Kidney (tissue), 14 donors: ENCODE data around the gene ADAMTS19. TPM values are rescaled to one million over a fixed set of nuclear protein-coding genes. Genes with fewer than 3 reads are reported as not detected.

Experiments
- DNase-seq, 5 donors: peaks; one replicate each; pipeline ENCODE4 v3.0.0-alpha.2; 2013 to 2020
- FAIRE-seq: peaks from 2 replicates; lab custom pipeline; 2012; peaks lifted over from hg19 to GRCh38; lab: Jason Lieb, UNC
- H3K27ac ChIP-seq, 2 donors: one replicate each; pipeline ENCODE4 v1.7.0; 2013; ENCODE audit warnings: low read depth in 2 of 2, low read length in 2 of 2, inconsistent platforms in 1 of 2
- H3K27me3 ChIP-seq: one replicate; pipeline ENCODE4 v1.7.1; 2013; ENCODE audit warnings: low read length, inconsistent platforms; ENCODE audit not compliant: control insufficient read depth, insufficient read depth
- H3K36me3 ChIP-seq, 3 donors: one replicate each; pipeline versions ENCODE4 v1.7.0 to v1.7.1; 2013; ENCODE audit warnings: low read length in 3 of 3, control low read depth in 1 of 3, inconsistent platforms in 1 of 3; ENCODE audit not compliant: insufficient read depth in 3 of 3, control insufficient read depth in 2 of 3
- H3K4me1 ChIP-seq, 3 donors: one replicate each; pipeline versions ENCODE4 v1.7.0 to v1.7.1; 2013; ENCODE audit warnings: low read length in 3 of 3, inconsistent platforms in 1 of 3, low read depth in 1 of 3; ENCODE audit not compliant: control insufficient read depth in 2 of 3, insufficient read depth in 2 of 3
- H3K4me3 ChIP-seq, 3 donors: one replicate each; pipeline versions ENCODE4 v1.7.0 to v1.8.1; 2013; ENCODE audit warnings: low read length in 3 of 3, control low read depth in 1 of 3, inconsistent platforms in 1 of 3
- H3K9ac ChIP-seq, 3 donors: one replicate each; pipeline versions ENCODE4 v1.7.0 to v1.7.1; 2013; ENCODE audit warnings: low read length in 3 of 3, control low read depth in 1 of 3, inconsistent platforms in 1 of 3
- H3K9me3 ChIP-seq, 3 donors: one replicate each; pipeline versions ENCODE4 v1.7.0 to v1.7.1; 2013; ENCODE audit warnings: low read length in 3 of 3, control low read depth in 1 of 3, inconsistent platforms in 1 of 3; ENCODE audit not compliant: control insufficient read depth in 2 of 3, insufficient read depth in 1 of 3
- intact Hi-C: fragments of 100-400 bp; cut with DNase I; formaldehyde crosslinking; loops from one replicate; pipeline ENCODE4 v1.11.1; 2022
- polyA plus RNA-seq: library from polyadenylated mRNA; stranded (reverse); fragments of 350-450 nt; fragmentation: Illumina TruSeq; extraction: RNeasy Lipid Tissue Mini Kit (QIAGEN cat#74804); gene quantifications from one replicate; pipeline ENCODE4 v1.2.3, GENCODE V29; 2014; ENCODE audit warnings: low read depth, low replicate concordance; ENCODE audit not compliant: insufficient read depth
- total RNA-seq: library from RNA; stranded (reverse); fragmentation: NEBNext Ultra II Directional; extraction: Animal tissue kit (Norgen Biotek cat#: 25700); gene quantifications from one replicate; pipeline ENCODE4 v1.2.1, GENCODE V29; 2021
- TF ChIP-seq, protein P1 (sequence below): IDR thresholded peaks from 3 replicates; pipeline ENCODE4 v1.5.1; 2012; ENCODE audit warnings: mild to moderate bottlenecking, moderate library complexity, borderline replicate concordance; ENCODE audit not compliant: insufficient read depth; ENCODE audit errors: extremely low read depth
- donor health status: control.
- donor health status: control.
- donor health status: control.
- donor health status: control.
- donor health status: control.
- donor health status: DM: yes; HTN: yes; CAD: no.
- donor health status: Normal renal cell carcinoma (clear cell type).

ADAMTS19 gene
- total and polyA plus RNA-seq, 2 donors from 2014 or later: 0.73 TPM; not detected in 1

DNA sequence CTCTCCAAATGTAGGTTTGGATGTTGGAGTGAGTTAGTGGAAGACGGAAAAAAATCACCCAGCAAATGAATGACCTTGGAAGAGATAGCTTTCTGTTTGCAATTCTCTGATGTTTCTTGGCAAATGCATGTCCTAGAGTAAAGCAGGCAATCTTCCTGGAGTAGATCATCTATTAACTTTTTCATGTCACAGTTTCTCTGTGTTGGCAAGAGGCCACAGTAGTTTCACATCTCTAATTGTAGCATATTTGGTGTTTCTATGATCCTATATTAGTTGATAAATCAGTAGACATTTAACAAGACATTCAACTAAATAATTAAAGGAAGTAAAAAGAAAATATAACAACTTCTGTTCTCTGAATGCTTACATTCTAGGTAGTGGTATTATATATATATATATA lies 149.6 kb downstream of the ADAMTS19 start:
- Histone ChIP-seq H3K4me1 (no peaks in the 10 kb centered on the region), H3K36me3 (no peaks in the 10 kb centered on the region), H3K9ac (no peak overlapping the region), H3K9me3 (no peaks in the 10 kb centered on the region), H3K4me3 (no peak overlapping the region), H3K27ac (no peak overlapping the region), H3K27me3 (no peaks in the 10 kb centered on the region)
- FAIRE-seq (no peak), DNase-seq (no peak)
- TF ChIP-seq, protein P1, sequence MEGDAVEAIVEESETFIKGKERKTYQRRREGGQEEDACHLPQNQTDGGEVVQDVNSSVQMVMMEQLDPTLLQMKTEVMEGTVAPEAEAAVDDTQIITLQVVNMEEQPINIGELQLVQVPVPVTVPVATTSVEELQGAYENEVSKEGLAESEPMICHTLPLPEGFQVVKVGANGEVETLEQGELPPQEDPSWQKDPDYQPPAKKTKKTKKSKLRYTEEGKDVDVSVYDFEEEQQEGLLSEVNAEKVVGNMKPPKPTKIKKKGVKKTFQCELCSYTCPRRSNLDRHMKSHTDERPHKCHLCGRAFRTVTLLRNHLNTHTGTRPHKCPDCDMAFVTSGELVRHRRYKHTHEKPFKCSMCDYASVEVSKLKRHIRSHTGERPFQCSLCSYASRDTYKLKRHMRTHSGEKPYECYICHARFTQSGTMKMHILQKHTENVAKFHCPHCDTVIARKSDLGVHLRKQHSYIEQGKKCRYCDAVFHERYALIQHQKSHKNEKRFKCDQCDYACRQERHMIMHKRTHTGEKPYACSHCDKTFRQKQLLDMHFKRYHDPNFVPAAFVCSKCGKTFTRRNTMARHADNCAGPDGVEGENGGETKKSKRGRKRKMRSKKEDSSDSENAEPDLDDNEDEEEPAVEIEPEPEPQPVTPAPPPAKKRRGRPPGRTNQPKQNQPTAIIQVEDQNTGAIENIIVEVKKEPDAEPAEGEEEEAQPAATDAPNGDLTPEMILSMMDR: no peak
- intact Hi-C loops: no loop called here

DNA sequence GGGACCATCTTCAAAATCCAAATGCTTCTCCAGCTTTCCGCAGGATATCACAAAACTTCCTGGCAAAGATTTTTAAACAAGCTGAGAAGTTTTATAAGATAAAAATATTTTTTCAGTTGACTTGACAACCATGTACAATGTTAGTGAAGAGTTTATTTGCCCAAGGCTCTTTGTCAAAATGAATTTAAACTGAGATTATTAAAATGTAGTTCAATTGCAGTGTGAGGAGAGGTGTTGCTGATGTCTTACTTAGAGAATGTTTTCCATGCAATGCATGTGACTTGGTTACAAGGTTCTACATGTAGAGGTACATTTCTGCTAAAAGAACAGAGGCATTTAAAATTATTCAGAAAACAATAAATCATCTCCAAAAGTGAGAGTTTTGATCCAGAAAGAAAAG lies 156.4 kb downstream of the ADAMTS19 start:
- H3K4me3 ChIP-seq: no peak overlapping the region
- H3K4me1 ChIP-seq: no peaks in the 10 kb centered on the region
- no peak for DNase-seq
- H3K27me3 ChIP-seq: no peaks in the 10 kb centered on the region
- intact Hi-C loops: no loop called here
- no peaks in the 10 kb centered on the region for H3K9me3 ChIP-seq
- no peak for FAIRE-seq
- H3K9ac ChIP-seq: no peak overlapping the region
- H3K27ac ChIP-seq: no peak overlapping the region
- TF ChIP-seq, protein P1: no peak
- H3K36me3 ChIP-seq: no peaks in the 10 kb centered on the region

DNA sequence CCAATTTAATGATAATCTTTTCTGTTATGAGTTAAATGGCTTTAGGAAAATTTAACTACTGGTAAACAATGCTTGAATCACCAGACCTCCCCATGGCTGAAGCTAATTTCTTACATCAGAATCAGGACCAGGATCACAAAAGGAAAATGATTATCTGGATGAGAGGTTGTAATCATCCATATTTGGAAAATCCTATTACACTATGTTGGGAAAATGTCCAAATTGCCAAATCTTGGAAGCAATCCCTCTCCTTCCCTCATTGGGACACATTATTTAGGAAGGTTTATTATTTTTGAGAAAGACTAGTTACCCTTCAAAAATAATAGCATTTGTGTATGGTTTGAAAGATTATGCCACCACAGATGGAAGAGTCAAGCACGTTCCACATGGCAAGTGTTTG lies 157.1 kb downstream of the ADAMTS19 start:
- FAIRE-seq (no peak), DNase-seq (no peak)
- Histone ChIP-seq H3K9me3 (no peaks in the 10 kb centered on the region), H3K9ac (no peak overlapping the region), H3K27me3 (no peaks in the 10 kb centered on the region), H3K4me1 (no peaks in the 10 kb centered on the region), H3K4me3 (no peak overlapping the region), H3K36me3 (no peaks in the 10 kb centered on the region), H3K27ac (no peak overlapping the region)
- TF ChIP-seq, protein P1: no peak
- intact Hi-C loops: no loop called here

DNA sequence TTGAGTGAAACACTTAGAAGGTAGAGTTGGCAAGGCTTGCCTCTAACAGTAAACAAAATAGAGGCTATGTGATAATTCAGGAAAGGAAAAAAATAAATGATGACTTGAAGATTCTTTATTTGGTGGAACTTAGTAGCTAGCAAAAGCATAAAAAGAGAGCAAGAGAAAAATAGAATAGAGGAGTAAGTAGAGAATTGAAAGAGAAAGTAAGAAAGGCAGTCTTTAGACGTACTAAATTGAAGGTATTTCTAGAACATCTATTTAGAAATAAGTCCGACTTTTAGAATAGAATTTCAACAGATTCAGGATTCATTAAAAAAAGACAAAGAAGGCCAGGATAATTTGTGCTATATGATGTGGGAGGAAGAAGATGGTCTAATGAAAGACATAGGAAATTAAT lies 159.7 kb downstream of the ADAMTS19 start:
- DNase-seq (no peak), FAIRE-seq (no peak)
- intact Hi-C loops: no loop called here
- Histone ChIP-seq H3K4me3 (no peak overlapping the region), H3K4me1 (no peaks in the 10 kb centered on the region), H3K9ac (no peak overlapping the region), H3K36me3 (no peaks in the 10 kb centered on the region), H3K9me3 (no peaks in the 10 kb centered on the region), H3K27me3 (no peaks in the 10 kb centered on the region), H3K27ac (no peak overlapping the region)
- TF ChIP-seq, protein P1: no peak
